Endothelial cell of umbilical vein (primary cell): ENCODE data around the gene TIAM1. TPM values are rescaled to one million over a fixed set of nuclear protein-coding genes. Genes with fewer than 3 reads are reported as not detected.

ENCODE experiments used
- BruUV-seq: library from RNA; stranded (reverse); fragments of 400-500 nt; replicated peaks from 2 replicates; lab custom pipeline; 2021; lab: Mats Ljungman, UMichigan
- CTCF ChIA-PET: fragments of 300-600, 350-600 bp; sonication (Branson Sonifier 250); formaldehyde crosslinking; loops from one replicate; lab custom pipeline; 2021; ENCODE audit warnings: antibody characterized with exemption, inconsistent platforms; lab: Charles Lee
- POLR2A ChIA-PET: fragments of 300-600, 350-600 bp; sonication (Branson Sonifier 250); formaldehyde crosslinking; loops from one replicate; lab custom pipeline; 2021; ENCODE audit warnings: antibody characterized with exemption, inconsistent platforms; lab: Charles Lee
- DNase-seq: peaks from one replicate; pipeline ENCODE4 v3.0.0-alpha.2; 2011; ENCODE audit warnings: low read depth, low spot score
- FAIRE-seq: peaks from 2 replicates; lab custom pipeline; 2011; peaks lifted over from hg19 to GRCh38; lab: Jason Lieb, UNC
- H2AFZ ChIP-seq: 2 replicates; pipeline ENCODE4 v1.6.0; 2012; ENCODE audit warnings: low read depth, low read length, control low read depth, inconsistent platforms
- H3K27ac ChIP-seq: 2 replicates; pipeline ENCODE4 v1.5.1; 2011; ENCODE audit warnings: low read depth, mild to moderate bottlenecking, control low read depth, low read length, moderate library complexity; ENCODE audit not compliant: insufficient read depth
- H3K27me3 ChIP-seq, 2 experiments: 2 replicates each; pipeline versions ENCODE4 v1.6.0 to v1.6.1; 2011; ENCODE audit warnings: low read length in 2 of 2, mixed read lengths in 1 of 2; ENCODE audit not compliant: control insufficient read depth in 2 of 2, insufficient read depth in 2 of 2
- H3K36me3 ChIP-seq, 2 experiments: 2 replicates in 1 of 2; 3 replicates in 1 of 2; pipeline ENCODE4 v1.5.1; 2011; ENCODE audit warnings: low read length in 2 of 2, mild to moderate bottlenecking in 1 of 2, moderate library complexity in 1 of 2; ENCODE audit not compliant: control insufficient read depth in 2 of 2, insufficient read depth in 2 of 2; ENCODE audit errors: extremely low read depth in 1 of 2
- H3K4me1 ChIP-seq: 3 replicates; pipeline ENCODE4 v1.5.1; 2011; ENCODE audit warnings: mild to moderate bottlenecking, low read length; ENCODE audit not compliant: control insufficient read depth, insufficient read depth; ENCODE audit errors: extremely low read depth
- H3K4me2 ChIP-seq: 2 replicates; pipeline ENCODE4 v1.6.1; 2011; ENCODE audit warnings: low read length, control low read depth, mixed read lengths; ENCODE audit not compliant: insufficient read depth
- H3K4me3 ChIP-seq, 3 experiments: fragments of 200-600 bp in 1 of 3; sonication (generic), shearing (Covaris generic) in 1 of 3; replicated peaks in 1 of 3; 2 replicates each; pipeline ENCODE4 v1.5.1; 2011 to 2016; ENCODE audit warnings: control low read depth in 3 of 3, low read length in 3 of 3, mild to moderate bottlenecking in 2 of 3, inconsistent platforms in 1 of 3, low read depth in 1 of 3, moderate library complexity in 1 of 3; ENCODE audit not compliant: insufficient read depth in 1 of 3
- H3K79me2 ChIP-seq: 2 replicates; pipeline ENCODE4 v1.6.0; 2012; ENCODE audit warnings: low read length, inconsistent platforms; ENCODE audit not compliant: control insufficient read depth, insufficient read depth
- H3K9ac ChIP-seq: replicated peaks from 2 replicates; pipeline ENCODE3; 2011; ENCODE audit warnings: low read length, control low read depth; ENCODE audit not compliant: insufficient read depth; ENCODE audit errors: extremely low read depth
- H3K9me1 ChIP-seq: replicated peaks from 3 replicates; pipeline ENCODE4 v1.6.0; 2011; ENCODE audit warnings: mild to moderate bottlenecking, low read length; ENCODE audit not compliant: control insufficient read depth, insufficient read depth; ENCODE audit errors: extremely low read depth
- H3K9me3 ChIP-seq: replicated peaks from 2 replicates; pipeline ENCODE4 v1.5.1; 2012; ENCODE audit warnings: low read length, inconsistent platforms; ENCODE audit not compliant: control insufficient read depth, insufficient read depth
- H4K20me1 ChIP-seq: replicated peaks from 2 replicates; pipeline ENCODE3; 2011; ENCODE audit warnings: mild to moderate bottlenecking, low read length; ENCODE audit not compliant: control insufficient read depth, insufficient read depth; ENCODE audit errors: extremely low read depth
- EZH2 ChIP-seq: IDR thresholded peaks from 2 replicates; pipeline ENCODE4 v1.6.1; 2012; ENCODE audit warnings: borderline replicate concordance, low read depth, mild to moderate bottlenecking, moderate library complexity, low read length, inconsistent platforms; ENCODE audit not compliant: severe bottlenecking
- FOS ChIP-seq: IDR thresholded peaks from 2 replicates; pipeline ENCODE4 v1.6.1; 2011; ENCODE audit warnings: mild to moderate bottlenecking, low read length, moderate library complexity, borderline replicate concordance; ENCODE audit not compliant: insufficient read depth
- GATA2 ChIP-seq: IDR thresholded peaks from 2 replicates; pipeline ENCODE4 v1.7.0; 2011; ENCODE audit warnings: low read depth, mild to moderate bottlenecking, moderate library complexity, mixed read lengths, low read length; ENCODE audit not compliant: insufficient read length, insufficient read depth
- JUN ChIP-seq: IDR thresholded peaks from 2 replicates; pipeline ENCODE4 v1.6.1; 2011; ENCODE audit warnings: borderline replicate concordance, low read depth; ENCODE audit not compliant: insufficient read length, insufficient read depth
- MYC ChIP-seq: IDR thresholded peaks from one replicate; pipeline ENCODE4 v1.6.1; 2011; ENCODE audit warnings: mild to moderate bottlenecking, low read depth, low read length
- POLR2A ChIP-seq: IDR thresholded peaks from 2 replicates; pipeline ENCODE4 v1.6.1; 2012; ENCODE audit warnings: low read depth, mild to moderate bottlenecking, control low read depth, low read length
- POLR2AphosphoS5 ChIP-seq: IDR thresholded peaks from 2 replicates; pipeline ENCODE4 v1.6.1; 2012; ENCODE audit warnings: low read depth, mild to moderate bottlenecking, control low read depth, low read length, moderate library complexity; ENCODE audit not compliant: insufficient read depth
- dilution Hi-C: fragments of 300-500 bp; cut with MboI; formaldehyde crosslinking; loops from one replicate; pipeline ENCODE4 v1.15.0; 2019; ENCODE audit warnings: low sequenced_read_pairs; ENCODE audit not compliant: extremely low pct_ligation_motif_present
- intact Hi-C: fragments of 100-400 bp; cut with micrococcal nuclease; formaldehyde crosslinking; loops from one replicate; pipeline ENCODE4 v1.10.0; 2022
- polyA plus RNA-seq, 4 experiments: library from polyadenylated mRNA; depleted of rRNA in 3 of 4; stranded (reverse) in 3 of 4; unstranded in 1 of 4; fragments of >200 nt; gene quantifications; 2 replicates each; pipeline versions ENCODE4 v1.2.1 to v1.2.3, GENCODE V29; 2011 to 2012; ENCODE audit warnings: missing spikeins in 1 of 4
- total RNA-seq: library from RNA; stranded (reverse); gene quantifications from 2 replicates; pipeline ENCODE4 v1.2.3, GENCODE V29; 2021
- TF ChIP-seq, protein P1 (sequence below), 2 donors: IDR thresholded peaks; 1 replicate in 1 of 2; 2 replicates in 1 of 2; pipeline ENCODE4 v1.5.1; 2011; ENCODE audit warnings: low read length in 2 of 2, mild to moderate bottlenecking in 2 of 2, moderate library complexity in 2 of 2, control low read depth in 1 of 2, inconsistent platforms in 1 of 2, low read depth in 1 of 2; ENCODE audit not compliant: insufficient read depth in 1 of 2; ENCODE audit errors: extremely low read depth in 1 of 2
- TF ChIP-seq, protein P2 (sequence below): IDR thresholded peaks from 2 replicates; pipeline ENCODE4 v1.6.1; 2011; ENCODE audit not compliant: insufficient read depth, insufficient read length

Gene TIAM1
- total and polyA plus RNA-seq, 2 donors (not counting 3 experiments of a cell fraction or from before 2014, with no cell fraction given), result 0.21 to 0.86 TPM

DNA sequence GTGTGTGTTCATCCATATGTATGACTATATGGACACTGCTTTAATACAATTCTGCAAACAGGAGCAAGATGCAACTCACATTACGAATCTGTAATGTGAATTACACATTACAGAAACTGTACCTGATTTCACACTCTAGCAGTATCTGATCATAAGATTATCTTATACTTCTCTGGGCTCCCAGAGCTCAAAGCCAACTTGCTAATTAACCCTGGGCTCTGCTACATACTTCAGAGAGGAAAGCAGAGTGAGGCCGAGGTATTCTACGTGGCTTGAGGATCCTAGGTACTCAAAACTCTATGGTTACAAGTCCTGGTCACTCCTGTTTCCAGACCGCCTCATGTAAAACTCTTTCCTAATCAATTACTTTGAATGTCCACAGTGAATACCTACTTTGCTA is 156.6 kb downstream of the TIAM1 start:
- Histone ChIP-seq H4K20me1 (no peaks in the 10 kb centered on the region), H2AFZ (no peak overlapping the region), H3K27me3 (no peaks in the 10 kb centered on the region), H3K36me3 (no peaks in the 10 kb centered on the region), H3K4me3 (no peak overlapping the region), H3K4me2 (no peak overlapping the region), H3K27ac (no peak overlapping the region), H3K4me1 (no peaks in the 10 kb centered on the region), H3K9me1 (no peaks in the 10 kb centered on the region), H3K79me2 (no peaks in the 10 kb centered on the region), H3K9me3 (no peaks in the 10 kb centered on the region), H3K9ac (no peak overlapping the region)
- FAIRE-seq (no peak), DNase-seq (no peak)
- POLR2A ChIA-PET, result no interaction called here
- no TSS peak for BruUV-seq
- intact Hi-C loops, result no loop called here
- CTCF ChIA-PET, result no interaction called here
- dilution Hi-C loops, result no loop called here
- TF ChIP-seq FOS (no peak), EZH2 (no peak), JUN (no peak), GATA2 (no peak), POLR2A (no peak), POLR2AphosphoS5 (no peak), MYC (no peak)
- TF ChIP-seq, protein P1, sequence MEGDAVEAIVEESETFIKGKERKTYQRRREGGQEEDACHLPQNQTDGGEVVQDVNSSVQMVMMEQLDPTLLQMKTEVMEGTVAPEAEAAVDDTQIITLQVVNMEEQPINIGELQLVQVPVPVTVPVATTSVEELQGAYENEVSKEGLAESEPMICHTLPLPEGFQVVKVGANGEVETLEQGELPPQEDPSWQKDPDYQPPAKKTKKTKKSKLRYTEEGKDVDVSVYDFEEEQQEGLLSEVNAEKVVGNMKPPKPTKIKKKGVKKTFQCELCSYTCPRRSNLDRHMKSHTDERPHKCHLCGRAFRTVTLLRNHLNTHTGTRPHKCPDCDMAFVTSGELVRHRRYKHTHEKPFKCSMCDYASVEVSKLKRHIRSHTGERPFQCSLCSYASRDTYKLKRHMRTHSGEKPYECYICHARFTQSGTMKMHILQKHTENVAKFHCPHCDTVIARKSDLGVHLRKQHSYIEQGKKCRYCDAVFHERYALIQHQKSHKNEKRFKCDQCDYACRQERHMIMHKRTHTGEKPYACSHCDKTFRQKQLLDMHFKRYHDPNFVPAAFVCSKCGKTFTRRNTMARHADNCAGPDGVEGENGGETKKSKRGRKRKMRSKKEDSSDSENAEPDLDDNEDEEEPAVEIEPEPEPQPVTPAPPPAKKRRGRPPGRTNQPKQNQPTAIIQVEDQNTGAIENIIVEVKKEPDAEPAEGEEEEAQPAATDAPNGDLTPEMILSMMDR (IDR thresholded peaks at IDR 0.05; ENCODE audit: extremely low read depth in 1 of 2, insufficient read depth in 1 of 2, low read depth in 1 of 2, low read length in 2 of 2), result no peak
- TF ChIP-seq, protein P2, sequence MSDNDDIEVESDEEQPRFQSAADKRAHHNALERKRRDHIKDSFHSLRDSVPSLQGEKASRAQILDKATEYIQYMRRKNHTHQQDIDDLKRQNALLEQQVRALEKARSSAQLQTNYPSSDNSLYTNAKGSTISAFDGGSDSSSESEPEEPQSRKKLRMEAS, result no peak
